Panc1 (cell line): ENCODE results near the gene AP4M1. TPM values are rescaled to one million over a fixed set of nuclear protein-coding genes. Genes with fewer than 3 reads are reported as not detected.

Source experiments
- ATAC-seq: fragments of 200-7000 bp; cut with Tn5 transposase; 2 replicates; pipeline ENCODE4 v1.9.1; 2020; ENCODE audit warnings: mild to moderate bottlenecking, moderate library complexity
- BruUV-seq: library from RNA; stranded (reverse); fragments of 400-500 nt; replicated peaks from 2 replicates; lab custom pipeline; 2021; lab: Mats Ljungman, UMichigan
- CTCF ChIA-PET: fragments of 300-600 bp; sonication (Branson Sonifier 250); formaldehyde crosslinking; loops from one replicate; lab custom pipeline; 2022; ENCODE audit warnings: antibody characterized with exemption; lab: Charles Lee
- POLR2A ChIA-PET: fragments of 300-600 bp; sonication (Branson Sonifier 250); formaldehyde crosslinking; loops from one replicate; lab custom pipeline; 2022; ENCODE audit warnings: antibody characterized with exemption; lab: Charles Lee
- DNase-seq: peaks from one replicate; pipeline ENCODE4 v3.0.0-alpha.2; 2010; ENCODE audit warnings: low read depth, low spot score
- H3K27ac ChIP-seq: 2 replicates; pipeline ENCODE4 v1.5.1; 2011; ENCODE audit warnings: mild to moderate bottlenecking, low read length, inconsistent platforms
- H3K27me3 ChIP-seq: fragments of 200-500 bp; sonication (Bioruptor generic); 2 replicates; pipeline ENCODE4 v1.6.0; 2014; ENCODE audit warnings: low read length, inconsistent platforms; ENCODE audit not compliant: control insufficient read depth, insufficient read depth
- H3K36me3 ChIP-seq: fragments of 200-500 bp; sonication (Bioruptor generic); 2 replicates; pipeline ENCODE4 v1.5.1; 2014; ENCODE audit warnings: inconsistent platforms, mild to moderate bottlenecking, low read length, moderate library complexity; ENCODE audit not compliant: control insufficient read depth, insufficient read depth
- H3K4me1 ChIP-seq: 2 replicates; pipeline ENCODE4 v1.5.1; 2011; ENCODE audit warnings: inconsistent platforms, mild to moderate bottlenecking, low read length, moderate library complexity; ENCODE audit not compliant: control insufficient read depth, insufficient read depth
- H3K4me3 ChIP-seq, 2 experiments: 2 replicates each; pipeline ENCODE4 v1.5.1; 2011 to 2012; ENCODE audit warnings: low read depth in 2 of 2, low read length in 2 of 2, mild to moderate bottlenecking in 2 of 2, inconsistent platforms in 1 of 2, moderate library complexity in 1 of 2
- H3K9me3 ChIP-seq: fragments of 200-500 bp; sonication (Bioruptor generic); 2 replicates; pipeline ENCODE4 v1.5.1; 2014; ENCODE audit warnings: low read depth, mild to moderate bottlenecking, inconsistent platforms, low read length, moderate library complexity; ENCODE audit not compliant: control insufficient read depth, insufficient read depth
- CTCF ChIP-seq: fragments of 450-650 bp; IDR thresholded peaks from 2 replicates; pipeline ENCODE4 v1.5.1; 2017; ENCODE audit warnings: mild to moderate bottlenecking
- POLR2AphosphoS5 ChIP-seq: IDR thresholded peaks from 2 replicates; pipeline ENCODE4 v1.6.1; 2012; ENCODE audit warnings: mild to moderate bottlenecking, low read depth, low read length, moderate library complexity
- REST ChIP-seq, 2 experiments: IDR thresholded peaks; 2 replicates each; pipeline ENCODE4 v1.6.1; 2011 to 2012; ENCODE audit warnings: low read depth in 2 of 2, control low read depth in 1 of 2, low read length in 1 of 2, mild to moderate bottlenecking in 1 of 2, moderate library complexity in 1 of 2; ENCODE audit not compliant: insufficient read depth in 1 of 2
- SIN3A ChIP-seq: IDR thresholded peaks from 2 replicates; pipeline ENCODE4 v1.6.1; 2012; ENCODE audit warnings: low read depth, mild to moderate bottlenecking, low read length, moderate library complexity, borderline replicate concordance; ENCODE audit not compliant: insufficient read depth
- TCF7L2 ChIP-seq: IDR thresholded peaks from 2 replicates; pipeline ENCODE4 v1.6.1; 2011; ENCODE audit warnings: mild to moderate bottlenecking, low read depth, low read length, inconsistent platforms
- in situ Hi-C: cut with HindIII; loops from 2 replicates; pipeline ENCODE4 v1.10.0; 2016; ENCODE audit warnings: low sequenced_read_pairs, low pct_unique_long_range_greater_than_20kb
- intact Hi-C: fragments of 100-400 bp; cut with micrococcal nuclease; formaldehyde crosslinking; loops from one replicate; pipeline ENCODE4 v1.10.0; 2022; ENCODE audit not compliant: unreplicated experiment
- total RNA-seq: library from RNA; stranded (reverse); gene quantifications from one replicate; pipeline ENCODE4 v1.2.1, GENCODE V29; 2021; ENCODE audit not compliant: unreplicated experiment

The AP4M1 gene
- total RNA-seq, 1 experiment from 2014 or later = 42.6 TPM

- Histone ChIP-seq H3K27ac (peak within 1 kb of the TSS; percentile 91), H3K4me3 (peak within 1 kb of the TSS; percentile 76 to 99), H3K27me3 (no peaks in the 10 kb centered on the region), H3K4me1 (peaks cover 9% of the 10 kb centered on the region), H3K9me3 (peaks cover 7% of the 10 kb centered on the region; the same call in 1 of the 2 replicates), H3K36me3 (peaks cover 12% of the 10 kb centered on the region)
- ATAC-seq (peak; percentile 97), DNase-seq (peak; percentile 100)
- CTCF ChIA-PET = no interaction called here
- TF ChIP-seq TCF7L2 (peak; percentile 60), CTCF (peak; percentile 98), SIN3A (peak; percentile 85), POLR2AphosphoS5 (peak; percentile 86), REST (IDR thresholded peaks at IDR 0.05; ENCODE audit: insufficient read depth in 1 of 2, low read depth in 2 of 2, low read length in 1 of 2) (no peak; a peak in 1 of 4 replicates)
- in situ Hi-C loops = no loop called here
- POLR2A ChIA-PET = no interaction called here
- intact Hi-C loops = loop anchor here (10.0 kb wide), 1 partner anchor 87 kb away; no protein-coding TSS in a partner anchor
- BruUV-seq = no TSS peak
These were observed 19.8 kb upstream of the AP4M1 start, which contains the start of gene ZNF3 for GRCh38 chr7:100081535-100082102. Gene ZNF3, minus strand, starts transcription at chr7:100081723. Its CDS starts 4,366 bp downstream, at chr7:100077357.

- Histone ChIP-seq H3K36me3 (peaks cover 8% of the 10 kb centered on the region; the same call in 1 of the 2 replicates), H3K27me3 (no peaks in the 10 kb centered on the region), H3K27ac (peak overlapping the region; percentile 75; the same call in 1 of the 2 replicates), H3K9me3 (no peaks in the 10 kb centered on the region), H3K4me3 (peak overlapping the region in 1 of 2 experiments; percentile 99; a peak in 1 of 4 replicates), H3K4me1 (peaks cover 15% of the 10 kb centered on the region)
- ATAC-seq (no peak), DNase-seq (no peak)
- intact Hi-C loops (loop anchor here (10.0 kb wide), 1 partner anchor 88 kb away; no protein-coding TSS in a partner anchor), in situ Hi-C loops (no loop called here)
- ChIA-PET POLR2A (interaction anchor here (0.6 to 1.0 kb wide), 3 partner anchors 19 to 1087 kb away, joined by 4 to 5 read pairs (median 4); partner anchors contain the start of genes AP4M1 and MCM7), CTCF (interaction anchor here (0.7 kb wide), 1 partner anchor 94 kb away, joined by 6 read pairs; no protein-coding TSS in a partner anchor)
- TF ChIP-seq SIN3A (no peak), REST (IDR thresholded peaks at IDR 0.05; ENCODE audit: insufficient read depth in 1 of 2, low read depth in 2 of 2, low read length in 1 of 2) (no peak), TCF7L2 (no peak), POLR2AphosphoS5 (no peak), CTCF (no peak)
- no TSS peak for BruUV-seq
These were observed 18.5 kb upstream of the AP4M1 start for GRCh38 chr7:100082978-100083377.
